Measurements from ENCODE around the gene SH2D4B.
"Not testable (repeated sequence)": the region's sequence is repeated elsewhere in the genome, so short reads cannot be mapped to it uniquely, and the experiment has no call there.

The SH2D4B gene

GRCh38 chr10:80542053-80542452, 4.4 kb downstream of the SH2D4B start:
- no peak for DNase-seq (ENCODE audit: low read depth in 1 of 2, low spot score in 1 of 2)

DNA sequence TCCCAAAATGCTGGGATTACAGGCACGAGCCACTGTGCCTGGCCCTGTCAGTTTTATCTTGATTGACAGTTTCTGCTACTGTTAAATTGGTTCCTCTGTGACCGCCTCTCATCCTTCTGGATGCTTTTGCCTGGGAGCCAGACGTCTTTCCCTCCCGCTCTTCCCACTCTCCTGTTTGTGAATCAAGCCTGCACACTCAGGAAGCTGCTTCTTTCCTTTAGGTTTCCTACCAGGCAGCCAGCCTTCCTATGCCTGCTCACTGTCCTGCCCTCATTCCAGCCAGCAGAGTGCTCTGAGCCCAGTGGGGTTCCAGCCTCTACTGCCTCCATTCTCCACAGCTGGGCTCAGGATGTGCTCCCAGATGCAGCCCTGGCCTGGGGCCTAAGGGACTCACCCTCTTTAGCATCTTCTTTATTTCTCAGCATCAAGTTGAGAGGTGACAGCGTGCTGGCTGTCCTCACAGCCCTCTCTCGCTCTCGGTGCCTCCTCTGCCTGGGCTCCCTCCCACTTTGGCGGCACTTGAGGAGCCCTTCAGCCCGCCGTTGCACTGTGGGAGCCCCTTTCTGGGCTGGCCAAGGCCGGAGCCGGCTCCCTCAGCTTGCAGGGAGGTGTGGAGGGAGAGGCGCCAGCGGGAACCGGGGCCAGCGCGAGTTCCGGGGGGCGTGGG, 5.1 kb downstream of the SH2D4B start:
- DNase-seq (ENCODE audit: low read depth in 1 of 2, low spot score in 1 of 2): no peak

GRCh38 chr10:80543319-80543672, 5.6 kb downstream of the SH2D4B start:
- DNase-seq (ENCODE audit: low read depth in 1 of 2, low spot score in 1 of 2): not testable (repeated sequence)

GRCh38 chr10:80544316-80544953, 6.7 kb downstream of the SH2D4B start:
- no peak for DNase-seq (ENCODE audit: low read depth in 1 of 2, low spot score in 1 of 2)

DNA sequence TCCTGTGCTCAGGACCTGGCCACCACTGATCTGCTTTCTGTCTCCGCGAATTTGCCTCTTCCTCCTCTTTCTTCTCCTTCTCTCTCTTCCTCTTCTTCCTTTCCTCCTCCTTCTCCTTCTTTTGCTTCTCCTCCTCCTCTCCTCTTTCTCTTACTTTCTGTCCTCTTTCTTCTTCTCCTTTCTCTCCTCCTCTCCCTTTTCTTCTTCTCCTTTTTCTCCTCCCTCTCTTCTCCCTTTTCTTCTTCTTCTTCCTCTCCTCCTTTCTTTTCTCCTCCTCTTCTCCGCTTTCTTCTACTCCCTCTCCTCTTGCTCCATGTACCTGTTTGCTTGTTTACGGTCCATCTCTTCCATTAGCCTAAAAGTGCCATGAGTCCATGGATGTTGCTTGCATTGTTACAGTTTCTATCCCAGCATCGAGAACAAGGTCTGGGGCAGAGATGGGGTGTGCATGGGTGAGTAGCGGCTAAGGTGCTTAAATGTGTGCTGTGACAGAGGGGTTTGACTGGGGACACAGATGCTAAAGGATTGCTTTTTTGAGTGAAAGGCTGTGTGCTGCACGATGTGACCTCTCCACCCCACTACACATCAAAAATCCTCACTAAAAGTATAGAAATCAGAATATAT, 7.7 kb downstream of the SH2D4B start:
- DNase-seq (ENCODE audit: low read depth in 1 of 2, low spot score in 1 of 2): no peak

DNA sequence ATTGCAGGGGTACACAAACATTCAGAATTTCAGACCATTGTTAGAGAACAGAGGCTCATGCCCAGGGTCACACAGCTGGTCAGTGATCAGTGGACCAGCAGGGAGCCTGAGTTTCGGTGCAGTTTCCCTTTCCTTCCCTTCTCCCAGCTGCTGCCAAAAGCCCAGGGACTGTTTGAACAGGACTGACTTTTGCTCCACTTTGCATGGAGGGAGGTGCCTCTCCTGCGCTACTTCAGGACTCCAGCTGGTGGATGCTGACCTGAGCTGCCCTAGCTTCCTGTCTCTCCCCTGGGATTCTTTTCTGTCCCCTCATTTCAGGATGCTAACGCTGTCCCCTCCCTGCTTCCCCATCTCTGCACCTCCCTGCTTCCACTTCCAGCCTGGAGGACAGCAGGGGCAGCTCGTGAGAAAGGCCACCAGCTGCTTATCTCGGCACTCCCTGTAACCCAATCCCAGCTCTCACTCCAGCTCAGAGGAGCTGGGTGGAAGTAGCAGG, 14.5 kb downstream of the SH2D4B start:
- DNase-seq (ENCODE audit: low read depth in 1 of 2, low spot score in 1 of 2): no peak

DNA sequence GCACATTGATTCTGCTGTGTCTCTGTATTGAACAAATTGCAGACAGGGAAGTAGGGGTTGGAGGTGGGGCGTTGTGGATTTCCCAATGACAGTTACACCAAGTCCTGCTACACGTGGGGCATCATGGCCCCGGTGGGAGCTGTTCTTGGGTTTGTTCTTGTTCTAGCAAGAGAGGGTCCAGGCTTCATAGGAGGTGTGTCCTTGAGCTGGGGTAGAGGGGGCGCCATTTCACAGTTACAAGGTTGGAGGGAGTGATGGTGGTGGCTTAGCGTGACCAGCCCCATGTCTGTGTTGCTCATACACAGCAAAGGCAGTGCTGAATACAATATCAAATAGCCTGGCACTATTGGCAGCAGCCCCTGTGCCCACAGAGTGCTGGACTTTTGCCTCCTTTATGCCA, 15.7 kb downstream of the SH2D4B start:
- DNase-seq (ENCODE audit: low read depth in 1 of 2, low spot score in 1 of 2): no peak

GRCh38 chr10:80554050-80554449, 16.3 kb downstream of the SH2D4B start:
- DNase-seq (ENCODE audit: low read depth in 1 of 2, low spot score in 1 of 2): no peak

GRCh38 chr10:80555415-80555814, 17.7 kb downstream of the SH2D4B start:
- DNase-seq (ENCODE audit: low read depth in 1 of 2, low spot score in 1 of 2): no peak

DNA sequence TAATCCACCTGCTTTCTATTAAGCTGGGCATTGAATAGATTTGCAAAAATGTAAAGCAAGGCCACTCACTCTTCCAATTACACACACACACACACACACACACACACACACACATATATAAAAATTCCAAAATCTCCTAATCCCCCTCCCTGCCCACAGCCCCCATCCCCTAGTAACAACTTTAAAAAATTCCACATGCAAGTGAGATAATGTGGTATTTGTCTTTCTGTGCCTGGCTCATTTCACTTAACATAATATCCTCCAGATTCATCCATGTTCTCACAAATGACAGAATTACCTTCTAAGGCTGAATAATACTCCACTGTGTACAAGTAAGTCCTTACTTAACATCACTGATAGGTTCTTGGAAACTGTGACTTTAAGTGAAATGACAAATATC, 24.2 kb downstream of the SH2D4B start:
- DNase-seq (ENCODE audit: low read depth in 1 of 2, low spot score in 1 of 2): no peak

DNA sequence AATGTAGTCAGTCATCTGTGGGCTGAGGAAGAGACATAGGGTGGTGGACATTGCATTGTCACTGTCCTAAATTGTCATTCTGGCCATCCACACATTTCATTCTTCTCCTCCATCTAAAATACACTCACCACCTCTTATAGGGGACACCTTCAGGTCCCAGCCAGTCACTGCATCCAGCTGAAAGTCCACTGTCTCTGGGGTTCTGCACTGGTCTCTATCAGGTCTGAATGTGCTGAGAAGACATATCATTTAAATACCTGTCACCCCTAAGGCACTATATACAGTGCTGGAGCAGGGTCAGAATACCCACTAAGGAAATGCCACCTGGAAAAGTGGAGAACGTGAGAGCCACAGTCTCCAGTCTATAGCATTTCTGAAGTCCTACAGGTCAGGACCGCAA, 29.6 kb downstream of the SH2D4B start:
- DNase-seq (ENCODE audit: low read depth in 1 of 2, low spot score in 1 of 2): no peak

GRCh38 chr10:80569131-80569895, 31.6 kb downstream of the SH2D4B start:
- no peak for DNase-seq (ENCODE audit: low read depth in 1 of 2, low spot score in 1 of 2)

- DNase-seq (ENCODE audit: low read depth in 1 of 2, low spot score in 1 of 2): no peak
Measured at GRCh38 chr10:80571352-80571751, 33.6 kb downstream of the SH2D4B start.

GRCh38 chr10:80579181-80579763, 41.6 kb downstream of the SH2D4B start:
- no peak for DNase-seq (ENCODE audit: low read depth in 1 of 2, low spot score in 1 of 2)

DNA sequence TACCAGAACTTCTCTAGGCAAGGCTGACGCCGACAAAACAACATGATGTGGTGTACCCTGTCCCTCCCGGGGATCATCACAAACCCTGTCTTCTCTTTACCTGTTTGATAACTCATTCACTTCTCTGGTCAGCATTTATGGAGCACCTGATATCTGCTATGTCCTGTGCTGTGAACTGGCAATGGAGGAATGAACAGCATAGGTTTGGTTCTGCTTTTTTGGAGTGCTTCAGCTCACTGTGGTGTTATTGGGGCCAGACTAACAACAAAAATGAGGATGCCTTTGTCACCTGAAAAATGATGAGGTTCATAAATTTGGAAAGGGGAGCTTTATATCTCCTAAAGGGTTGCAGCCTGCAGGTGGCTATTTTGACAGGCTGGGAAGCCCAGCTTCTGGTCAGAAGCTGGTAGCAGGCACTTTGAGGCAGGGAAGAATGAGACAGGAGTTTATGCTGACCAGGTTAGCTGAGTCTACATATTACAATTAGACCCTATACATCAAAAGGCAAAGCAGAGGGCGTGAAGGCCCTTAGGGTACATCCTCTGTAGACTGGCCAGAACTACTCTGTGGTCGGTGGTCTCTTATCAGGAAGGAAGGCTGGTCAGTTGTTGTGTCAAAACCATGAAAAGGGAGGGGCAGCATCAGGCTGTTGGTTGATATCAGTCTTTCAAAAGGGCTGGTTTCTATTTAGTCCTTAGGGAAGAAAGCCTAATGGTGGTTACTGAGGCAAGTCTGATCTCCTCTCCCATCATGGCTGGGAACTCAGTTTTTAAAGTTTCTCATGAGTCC, 42.3 kb downstream of the SH2D4B start:
- no peak for DNase-seq (ENCODE audit: low read depth in 1 of 2, low spot score in 1 of 2)

GRCh38 chr10:80580638-80581468, 43.2 kb downstream of the SH2D4B start:
- DNase-seq (ENCODE audit: low read depth in 1 of 2, low spot score in 1 of 2): no peak

DNA sequence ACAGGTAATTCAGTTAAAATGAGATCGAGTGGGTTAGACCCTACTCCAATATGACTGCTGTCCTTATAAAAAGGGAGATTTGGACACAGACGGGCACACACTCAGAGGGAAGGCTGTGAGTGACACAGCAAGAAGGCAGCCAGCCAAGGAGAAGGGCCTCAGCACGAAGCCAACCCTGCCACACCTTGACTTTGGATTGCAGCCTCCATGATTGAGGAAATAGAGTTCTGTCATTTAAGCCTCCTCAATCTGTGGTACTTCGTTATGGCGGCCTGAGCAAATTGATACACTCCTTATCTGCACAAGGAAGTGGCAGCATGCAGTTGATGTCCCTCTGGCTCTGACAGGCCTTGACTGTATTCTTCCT, 43.8 kb downstream of the SH2D4B start:
- DNase-seq (ENCODE audit: low read depth in 1 of 2, low spot score in 1 of 2): no peak

GRCh38 chr10:80582286-80582960, 44.7 kb downstream of the SH2D4B start:
- no peak for DNase-seq (ENCODE audit: low read depth in 1 of 2, low spot score in 1 of 2)

DNA sequence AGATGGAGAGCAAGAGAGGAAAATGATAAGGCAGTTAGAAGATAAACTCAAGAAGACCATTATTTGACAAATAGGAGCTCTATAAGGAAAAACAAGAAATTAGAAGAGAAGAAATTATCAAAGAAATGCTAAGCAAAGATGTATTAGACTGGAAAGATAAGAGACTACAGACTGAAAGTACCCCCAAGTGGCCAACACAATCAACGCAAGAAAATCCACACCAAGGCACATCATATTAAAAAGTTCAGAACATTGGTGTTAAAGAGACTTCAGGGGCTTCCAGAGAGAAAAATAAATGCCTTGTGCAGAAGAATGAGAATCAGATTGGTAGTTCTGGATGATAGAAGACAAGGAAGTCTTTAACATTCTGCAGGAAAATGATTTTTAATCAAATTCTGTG, 46.0 kb downstream of the SH2D4B start:
- DNase-seq (ENCODE audit: low read depth in 1 of 2, low spot score in 1 of 2): no peak

Measured in activated CD4-positive, alpha-beta T cell treated with anti-CD3 and anti-CD28 coated beads, Interleukin-2, amount 50 U/mL, for 24 hours (primary cell).